IMR-90 (cell line): Measurements from ENCODE around the gene KIFAP3. TPM values are rescaled to one million over a fixed set of nuclear protein-coding genes. Genes with fewer than 3 reads are reported as not detected.
A peak's percentile ranks its signal among the peaks of the same experiment; 100 is the strongest.

Source experiments
- ATAC-seq: fragments of 200-7000 bp; cut with Tn5 transposase; 2 replicates; pipeline ENCODE4 v1.9.1; 2020; ENCODE audit warnings: low read depth, mild to moderate bottlenecking, moderate library complexity
- BruUV-seq: library from RNA; stranded (reverse); fragments of 400-500 nt; replicated peaks from 2 replicates; lab custom pipeline; 2021; lab: Mats Ljungman, UMichigan
- CTCF ChIA-PET: fragments of 300-600 bp; formaldehyde crosslinking; extraction: SDS; loops from one replicate; lab custom pipeline; 2021; ENCODE audit warnings: antibody characterized with exemption; lab: Yijun Ruan, JAX
- POLR2A ChIA-PET: fragments of 300-600 bp; sonication (Branson Sonifier 250); formaldehyde crosslinking; loops from one replicate; lab custom pipeline; 2022; ENCODE audit warnings: antibody characterized with exemption; ENCODE audit not compliant: unreplicated experiment; lab: Charles Lee
- DNase-seq: peaks from one replicate; pipeline ENCODE4 v3.0.0; 2013
- H2AFZ ChIP-seq: replicated peaks from 2 replicates; pipeline ENCODE3; 2013; ENCODE audit warnings: low read length, mild to moderate bottlenecking; ENCODE audit not compliant: poor library complexity
- H2AK5ac ChIP-seq: 2 replicates; pipeline ENCODE4 v1.6.1; 2013; ENCODE audit warnings: low read depth, low read length, inconsistent platforms
- H2AK9ac ChIP-seq: replicated peaks from 2 replicates; pipeline ENCODE3; 2013; ENCODE audit warnings: mild to moderate bottlenecking, low read depth, low read length, moderate library complexity; ENCODE audit not compliant: poor library complexity
- H2BK120ac ChIP-seq: 2 replicates; pipeline ENCODE4 v1.6.1; 2013; ENCODE audit warnings: low read depth, low read length, inconsistent platforms
- H2BK15ac ChIP-seq: 3 replicates; pipeline ENCODE4 v1.6.1; 2013; ENCODE audit warnings: low read depth, low read length, inconsistent platforms
- H2BK20ac ChIP-seq: 2 replicates; pipeline ENCODE4 v1.6.1; 2013; ENCODE audit warnings: low read depth, mild to moderate bottlenecking, inconsistent platforms, low read length, moderate library complexity
- H2BK5ac ChIP-seq: 2 replicates; pipeline ENCODE4 v1.6.1; 2013; ENCODE audit warnings: mild to moderate bottlenecking, low read depth, low read length, inconsistent platforms; ENCODE audit not compliant: poor library complexity, severe bottlenecking
- H3K14ac ChIP-seq: replicated peaks from 2 replicates; pipeline ENCODE4 v1.6.1; 2013; ENCODE audit warnings: low read depth, low read length, inconsistent platforms
- H3K18ac ChIP-seq: 2 replicates; pipeline ENCODE4 v1.6.1; 2013; ENCODE audit warnings: low read depth, low read length, control low read depth
- H3K23ac ChIP-seq: 2 replicates; pipeline ENCODE4 v1.6.1; 2013; ENCODE audit warnings: low read depth, low read length, inconsistent platforms
- H3K27ac ChIP-seq: 2 replicates; pipeline ENCODE4 v1.5.1; 2013; ENCODE audit warnings: mild to moderate bottlenecking, control low read depth, low read length; ENCODE audit not compliant: insufficient read depth
- H3K27me3 ChIP-seq: 2 replicates; pipeline ENCODE4 v1.6.1; 2013; ENCODE audit warnings: low read length; ENCODE audit not compliant: control insufficient read depth, insufficient read depth
- H3K36me3 ChIP-seq: 2 replicates; pipeline ENCODE4 v1.6.1; 2013; ENCODE audit warnings: low read length, mixed read lengths; ENCODE audit not compliant: control insufficient read depth, insufficient read depth
- H3K4ac ChIP-seq: 2 replicates; pipeline ENCODE4 v1.6.1; 2013; ENCODE audit warnings: low read depth, low read length, inconsistent platforms
- H3K4me1 ChIP-seq: 2 replicates; pipeline ENCODE4 v1.6.1; 2013; ENCODE audit warnings: low read length, mixed read lengths; ENCODE audit not compliant: control insufficient read depth, insufficient read depth
- H3K4me2 ChIP-seq: 2 replicates; pipeline ENCODE4 v1.6.1; 2013; ENCODE audit warnings: low read depth, mild to moderate bottlenecking, control low read depth, low read length, moderate library complexity
- H3K4me3 ChIP-seq: 2 replicates; pipeline ENCODE4 v1.5.1; 2013; ENCODE audit warnings: low read depth, mild to moderate bottlenecking, control low read depth, low read length, moderate library complexity; ENCODE audit not compliant: insufficient read depth
- H3K56ac ChIP-seq: 2 replicates; pipeline ENCODE4 v1.6.1; 2013; ENCODE audit warnings: low read length, inconsistent platforms; ENCODE audit not compliant: insufficient read depth; ENCODE audit errors: extremely low read depth
- H3K79me1 ChIP-seq, 2 experiments: 2 replicates each; pipeline ENCODE4 v1.6.1; 2013; ENCODE audit warnings: low read length in 2 of 2, inconsistent platforms in 1 of 2, low read depth in 1 of 2
- H3K9ac ChIP-seq: 2 replicates; pipeline ENCODE4 v1.6.1; 2013; ENCODE audit warnings: low read depth, low read length, control low read depth
- H3K9me1 ChIP-seq: 2 replicates; pipeline ENCODE4 v1.6.1; 2013; ENCODE audit warnings: low read length, inconsistent platforms; ENCODE audit not compliant: insufficient read depth
- H3K9me3 ChIP-seq: 2 replicates; pipeline ENCODE4 v1.6.1; 2013; ENCODE audit warnings: low read length; ENCODE audit not compliant: control insufficient read depth, insufficient read depth
- H4K20me1 ChIP-seq: 2 replicates; pipeline ENCODE4 v1.6.1; 2013; ENCODE audit warnings: low read length, inconsistent platforms; ENCODE audit not compliant: insufficient read depth
- H4K5ac ChIP-seq: 2 replicates; pipeline ENCODE4 v1.6.1; 2013; ENCODE audit warnings: mild to moderate bottlenecking, low read depth, low read length, control low read depth
- H4K8ac ChIP-seq, 2 experiments: 2 replicates each; pipeline ENCODE4 v1.6.1; 2013; ENCODE audit warnings: low read depth in 2 of 2, low read length in 2 of 2, control low read depth in 1 of 2, inconsistent platforms in 1 of 2
- H4K91ac ChIP-seq: 2 replicates; pipeline ENCODE4 v1.6.1; 2013; ENCODE audit warnings: low read depth, low read length, inconsistent platforms; ENCODE audit not compliant: insufficient read depth
- CHD1 ChIP-seq: IDR thresholded peaks from 2 replicates; pipeline ENCODE4 v1.6.1; 2012; ENCODE audit warnings: low read depth, low read length, improper control_type of control experiment
- FOS ChIP-seq: fragments of 150-350 bp; IDR thresholded peaks from 2 replicates; pipeline ENCODE4 v1.6.1; 2016; ENCODE audit warnings: low read depth, low read length
- MAFK ChIP-seq: IDR thresholded peaks from 2 replicates; pipeline ENCODE4 v1.6.1; 2012; ENCODE audit warnings: low read depth, low read length, improper control_type of control experiment
- NFE2L2 ChIP-seq: fragments of 150-350 bp; IDR thresholded peaks from 2 replicates; pipeline ENCODE4 v1.6.1; 2016; ENCODE audit warnings: low read depth, mild to moderate bottlenecking, low read length
- RAD21 ChIP-seq: IDR thresholded peaks from 2 replicates; pipeline ENCODE4 v1.6.1; 2012; ENCODE audit warnings: low read length, improper control_type of control experiment
- WGBS, 2 experiments: methylation state at CpG; one replicate each; pipeline versions ENCODE4 v1.1.5 to v1.1.7; 2013; ENCODE audit warnings: missing lambda C conversion rate in 2 of 2; ENCODE audit not compliant: insufficient read length in 1 of 2; ENCODE audit errors: extremely low coverage in 2 of 2; 5-methylcytosine and 5-hydroxymethylcytosine counted together
- dilution Hi-C: fragments of 300-500 bp; cut with HindIII; formaldehyde crosslinking; loops from one replicate; pipeline ENCODE4 v1.14.3; 2018; ENCODE audit warnings: low sequenced_read_pairs; ENCODE audit not compliant: unreplicated experiment
- in situ Hi-C: fragments of 300-500 bp; cut with MboI; formaldehyde crosslinking; loops from 3 replicates; pipeline ENCODE4 v1.14.3; 2019; ENCODE audit warnings: low sequenced_read_pairs, inconsistent platforms, mixed read lengths
- intact Hi-C: fragments of 100-400 bp; cut with micrococcal nuclease; formaldehyde crosslinking; loops from 2 replicates; pipeline ENCODE4 v1.10.0; 2022
- polyA plus RNA-seq, 3 experiments: library from polyadenylated mRNA; depleted of rRNA; stranded (reverse); fragments of >200 nt; gene quantifications; 2 replicates each; pipeline ENCODE4 v1.2.3, GENCODE V29; 2012; ENCODE audit warnings: low replicate concordance in 1 of 3
- total RNA-seq: library from RNA; depleted of rRNA; stranded (reverse); fragments of >200 nt; gene quantifications from 2 replicates; pipeline ENCODE4 v1.2.3, GENCODE V29; 2012
- TF ChIP-seq, protein P1 (sequence below): fragments of 150-350 bp; IDR thresholded peaks from 2 replicates; pipeline ENCODE4 v1.6.1; 2017; ENCODE audit warnings: mild to moderate bottlenecking, antibody characterized with exemption, low read length, low read depth

Gene KIFAP3
- total and polyA plus RNA-seq, 2 of the 4 experiments (the other 2 are of a cell fraction) = 10.5 to 10.9 TPM

DNA sequence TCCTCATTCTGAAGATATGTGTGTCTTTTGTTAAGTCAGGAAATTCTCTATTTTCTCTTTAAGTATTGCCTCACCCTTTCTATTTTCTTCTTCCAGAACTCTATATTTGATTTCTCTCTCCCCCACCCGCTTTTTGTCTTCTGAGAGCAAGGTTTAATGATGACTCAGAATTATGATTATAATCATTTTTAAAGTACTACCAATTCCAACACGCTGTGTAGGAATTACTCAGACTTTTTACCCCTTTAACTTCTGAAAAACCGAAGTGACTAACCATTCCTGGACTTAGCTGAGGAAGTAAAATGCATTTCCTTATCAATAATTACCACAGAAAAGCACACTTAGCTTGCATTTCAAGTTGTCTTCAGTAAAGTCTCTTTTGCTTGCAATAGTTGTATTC, 160.0 kb downstream of the KIFAP3 start:
- no TSS peak for BruUV-seq
- Histone ChIP-seq H3K36me3 (no peaks in the 10 kb centered on the region), H3K4me1 (peaks cover 3% of the 10 kb centered on the region; the same call in 1 of the 2 replicates), H2BK120ac (no peak overlapping the region), H3K9me1 (no peaks in the 10 kb centered on the region), H3K14ac (no peak overlapping the region), H4K5ac (no peak overlapping the region), H3K27me3 (no peaks in the 10 kb centered on the region), H3K18ac (no peak overlapping the region), H2AFZ (no peak overlapping the region), H4K20me1 (no peaks in the 10 kb centered on the region), H2AK5ac (no peak overlapping the region), H2BK20ac (no peak overlapping the region), H3K27ac (no peak overlapping the region), H3K4me2 (no peak overlapping the region), H3K79me1 (no peaks in the 10 kb centered on the region), H3K9me3 (no peaks in the 10 kb centered on the region), H4K8ac (no peak overlapping the region), H2AK9ac (no peak overlapping the region), H2BK15ac (no peak overlapping the region), H3K56ac (no peak overlapping the region), H3K9ac (no peak overlapping the region), H4K91ac (no peak overlapping the region), H3K23ac (no peak overlapping the region), H3K4me3 (no peak overlapping the region), H3K4ac (no peak overlapping the region), H2BK5ac (no peak overlapping the region)
- ATAC-seq (peak; percentile 24; the same call in 1 of the 2 replicates), DNase-seq (peak; percentile 65)
- in situ Hi-C loops (loop anchor here (10.0 kb wide), 1 partner anchor 1010 kb away; no protein-coding TSS in a partner anchor), intact Hi-C loops (no loop called here), dilution Hi-C loops (no loop called here)
- ChIA-PET CTCF (no interaction called here), POLR2A (no interaction called here)
- no CpG with 5 or more reads among the region's 3 CpGs for WGBS, 2 experiments
- TF ChIP-seq RAD21 (no peak), FOS (0 out of 2 replicates have a peak, but pooled peaks have one; percentile 17), NFE2L2 (no peak), CHD1 (no peak), MAFK (peak; percentile 22; the same call in 1 of the 2 replicates)
- TF ChIP-seq, protein P1, sequence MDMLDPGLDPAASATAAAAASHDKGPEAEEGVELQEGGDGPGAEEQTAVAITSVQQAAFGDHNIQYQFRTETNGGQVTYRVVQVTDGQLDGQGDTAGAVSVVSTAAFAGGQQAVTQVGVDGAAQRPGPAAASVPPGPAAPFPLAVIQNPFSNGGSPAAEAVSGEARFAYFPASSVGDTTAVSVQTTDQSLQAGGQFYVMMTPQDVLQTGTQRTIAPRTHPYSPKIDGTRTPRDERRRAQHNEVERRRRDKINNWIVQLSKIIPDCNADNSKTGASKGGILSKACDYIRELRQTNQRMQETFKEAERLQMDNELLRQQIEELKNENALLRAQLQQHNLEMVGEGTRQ = no peak
